SKM-1 treated with dmso at 0.1 percent for 144 hours (cell line): ENCODE results near the gene CILP2.
A peak's percentile ranks its signal among the peaks of the same experiment; 100 is the strongest.

Experiments used
- DNase-seq: peaks from one replicate; lab custom pipeline; 2025; ENCODE audit not compliant: unreplicated experiment; lab: John Stamatoyannopoulos, UW

Gene CILP2

DNA sequence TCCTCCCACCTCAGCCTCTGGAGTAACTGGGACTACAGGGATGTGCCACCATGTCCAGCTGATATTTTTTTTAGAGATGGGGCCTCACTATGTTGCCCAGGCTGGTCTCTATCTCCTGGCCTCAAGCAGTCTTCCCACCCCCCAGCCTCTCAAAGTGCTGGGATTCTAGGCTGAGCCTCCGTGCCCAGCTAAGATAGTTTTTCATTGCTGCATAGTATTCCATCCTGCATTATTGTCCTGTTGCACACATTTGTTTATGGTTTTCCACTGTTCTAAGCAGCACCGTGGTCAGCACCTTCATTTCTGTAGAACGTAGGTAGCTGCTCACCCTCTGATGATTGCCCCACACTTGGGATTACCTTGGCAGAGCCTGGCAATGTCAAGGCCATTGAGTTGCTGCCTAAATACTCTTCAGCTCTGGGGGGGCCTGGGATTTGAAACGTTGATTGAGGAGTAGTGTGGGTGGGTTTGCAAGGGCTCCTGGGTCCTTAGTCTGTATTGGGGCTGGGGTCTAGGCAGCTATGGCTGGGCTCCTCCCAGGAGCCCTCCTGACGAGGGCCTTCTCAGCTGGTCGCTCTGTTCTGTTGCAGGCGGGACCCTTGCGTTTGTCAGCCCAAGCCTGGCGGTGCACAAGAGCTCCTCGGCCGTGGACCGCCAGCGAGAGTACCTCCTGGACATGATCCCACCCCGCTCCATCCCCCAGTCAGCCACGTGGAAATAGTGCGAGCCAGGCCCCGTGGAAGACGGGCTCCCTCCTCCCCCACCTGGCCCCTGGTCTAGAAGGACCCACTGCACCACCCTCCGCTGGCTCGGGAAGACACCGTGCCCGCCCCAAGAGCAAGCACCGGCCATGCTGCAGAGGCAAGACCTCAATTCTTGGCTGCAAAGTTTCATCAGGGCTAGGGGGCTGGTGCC is 33.1 kb upstream of the CILP2 start:
- no peak for DNase-seq

DNA sequence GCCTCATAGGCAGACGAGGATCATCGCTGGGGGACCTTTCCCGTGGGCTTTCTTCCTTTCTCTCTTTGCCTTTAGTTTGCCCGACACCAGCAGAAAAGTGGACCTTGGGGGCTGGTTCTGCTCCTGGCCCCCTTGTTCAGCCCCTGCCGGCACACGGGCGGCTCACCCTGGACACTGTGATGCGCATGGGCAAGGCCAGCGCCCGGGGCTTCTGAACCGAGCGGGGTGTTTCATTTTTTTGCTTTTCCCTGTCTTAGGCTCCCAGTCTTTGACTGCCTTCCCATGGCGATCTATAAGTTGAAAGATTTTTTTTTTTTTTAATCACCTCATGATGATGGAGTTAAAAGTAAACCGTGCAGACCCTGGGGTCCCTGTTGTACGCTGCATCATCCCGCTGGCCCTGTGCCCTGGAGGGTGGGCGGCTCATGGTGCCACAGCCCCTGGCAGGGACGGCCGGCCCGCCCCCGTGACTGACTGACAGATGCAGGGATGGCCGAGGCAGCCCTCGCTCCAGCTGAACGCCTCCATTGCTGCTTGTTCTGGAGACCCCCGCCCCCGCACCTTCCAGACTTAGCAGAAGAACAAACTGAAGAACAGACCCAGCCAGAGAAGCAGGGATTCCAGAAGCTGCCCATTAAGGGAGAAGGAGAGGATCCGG is 32.3 kb upstream of the CILP2 start:
- no peak for DNase-seq

DNA sequence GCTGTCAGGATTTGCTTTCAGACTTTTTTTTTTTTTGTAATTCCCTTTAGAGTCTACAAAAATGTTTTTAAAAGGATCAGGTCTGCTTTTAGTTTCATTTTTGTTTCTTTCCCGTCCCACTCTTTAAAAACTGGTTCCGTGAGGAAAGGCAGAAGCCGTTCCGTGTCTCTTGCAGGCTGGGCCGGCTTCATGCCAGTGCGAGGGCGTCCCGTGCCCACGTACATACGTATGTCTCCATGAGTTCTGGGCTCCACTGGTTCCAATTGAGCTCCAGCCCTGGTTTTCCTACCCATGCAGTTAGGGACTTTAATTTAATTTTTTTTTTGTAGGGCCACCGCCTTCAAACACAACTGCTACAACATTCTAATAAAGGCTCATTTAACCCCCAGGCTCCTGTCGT is 31.5 kb upstream of the CILP2 start:
- DNase-seq, result no peak

DNA sequence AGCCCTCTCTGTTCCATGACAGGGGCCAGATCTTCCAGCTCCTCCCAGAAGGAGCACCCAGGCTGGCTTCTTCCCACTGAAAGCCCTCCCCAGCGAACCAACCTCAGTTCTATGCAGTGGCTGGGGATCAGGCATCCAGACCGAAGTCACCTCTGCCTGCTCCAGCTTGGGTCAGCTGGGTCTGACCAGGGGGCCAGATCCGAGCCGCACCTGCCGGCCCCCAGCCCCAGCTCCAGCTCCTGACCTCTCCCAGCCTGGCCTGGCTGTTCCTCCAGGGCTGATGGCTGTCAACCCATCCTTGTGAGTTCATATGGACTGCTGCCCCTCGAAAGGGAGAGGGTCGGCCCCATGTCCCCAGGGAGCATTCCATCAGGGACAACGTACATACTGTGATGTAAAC is 30.7 kb upstream of the CILP2 start:
- no peak for DNase-seq

DNA sequence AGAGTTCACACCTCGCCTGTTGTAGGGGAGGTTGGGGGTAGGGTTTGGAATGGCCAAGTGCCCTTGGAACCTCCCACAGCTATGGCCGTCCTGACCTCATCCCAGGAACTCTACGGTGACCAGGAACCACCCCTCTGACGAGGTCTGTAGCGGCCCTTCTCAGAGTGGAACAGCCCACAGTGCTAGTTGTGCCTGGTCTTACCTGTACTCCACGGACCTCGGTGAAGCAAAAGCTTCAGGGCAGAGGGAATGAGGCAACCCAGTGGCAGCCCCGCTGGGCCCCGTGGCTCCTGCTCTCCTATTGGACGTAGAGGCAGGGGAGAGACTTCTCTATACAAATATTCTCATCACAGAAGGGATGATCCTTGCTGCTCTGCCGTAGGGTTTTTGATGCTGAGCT is 29.8 kb upstream of the CILP2 start:
- no peak for DNase-seq

DNA sequence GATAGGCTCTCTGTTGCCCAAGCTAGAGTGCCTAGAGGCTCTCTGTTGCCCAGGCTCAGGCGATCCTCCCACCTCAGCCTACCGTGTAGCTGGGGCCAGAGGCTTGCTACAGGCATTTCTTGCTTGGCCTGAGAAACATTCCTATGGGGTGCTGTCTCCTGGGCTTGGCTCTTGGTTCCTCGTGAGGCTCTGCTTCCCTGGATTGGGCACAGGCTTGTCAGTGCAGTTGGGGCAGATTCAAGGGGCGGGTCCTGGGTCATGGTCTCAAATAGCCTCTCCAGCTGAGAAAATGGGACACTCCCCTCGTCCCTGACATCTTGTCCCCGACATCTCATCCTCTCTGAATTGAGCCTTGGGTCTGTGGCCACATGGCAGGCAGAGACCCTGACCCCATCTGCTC is 27.6 kb upstream of the CILP2 start:
- DNase-seq, result no peak

DNA sequence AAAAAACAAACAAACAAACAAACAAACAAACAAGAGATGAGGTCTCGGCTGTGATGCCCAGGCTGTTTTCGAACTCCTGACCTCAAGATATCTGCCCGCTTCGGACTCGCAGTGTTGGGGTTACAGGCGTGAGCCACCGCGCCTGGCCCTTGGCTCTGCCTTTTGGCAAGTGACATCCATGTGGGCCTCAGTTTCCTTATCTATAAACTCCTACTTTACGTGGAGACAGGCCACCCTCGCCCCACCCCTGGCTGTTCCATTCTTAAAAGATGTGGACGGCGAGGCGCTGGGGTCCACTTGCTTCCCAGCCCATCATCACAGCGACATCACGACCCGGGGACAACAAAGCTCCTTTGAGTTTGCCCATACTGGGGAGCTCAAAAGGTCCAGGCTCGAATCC is 24.4 kb upstream of the CILP2 start:
- no peak for DNase-seq

DNA sequence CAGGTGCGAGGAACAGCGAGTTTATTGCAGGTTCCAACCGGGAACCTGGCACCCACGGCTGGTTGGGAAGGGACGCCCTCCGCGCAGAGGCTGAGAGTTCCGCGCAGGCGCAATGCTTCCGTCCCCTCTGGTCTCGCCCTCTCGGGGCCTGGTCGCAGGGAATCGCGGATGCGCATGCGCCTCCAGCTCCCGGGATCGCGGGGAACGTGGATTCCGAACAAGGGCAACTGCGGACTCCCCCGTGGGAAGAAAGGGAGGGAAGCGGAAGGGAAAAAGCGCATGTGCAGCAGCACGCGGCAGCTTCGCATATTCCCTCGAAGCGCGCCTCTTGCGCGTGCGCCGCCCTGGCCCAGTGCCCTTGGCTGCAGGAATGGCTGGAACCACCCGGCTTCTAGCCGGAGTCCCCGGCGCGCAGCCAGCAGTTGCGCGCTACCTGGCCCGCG is 23.8 kb upstream of the CILP2 start:
- no peak for DNase-seq

DNA sequence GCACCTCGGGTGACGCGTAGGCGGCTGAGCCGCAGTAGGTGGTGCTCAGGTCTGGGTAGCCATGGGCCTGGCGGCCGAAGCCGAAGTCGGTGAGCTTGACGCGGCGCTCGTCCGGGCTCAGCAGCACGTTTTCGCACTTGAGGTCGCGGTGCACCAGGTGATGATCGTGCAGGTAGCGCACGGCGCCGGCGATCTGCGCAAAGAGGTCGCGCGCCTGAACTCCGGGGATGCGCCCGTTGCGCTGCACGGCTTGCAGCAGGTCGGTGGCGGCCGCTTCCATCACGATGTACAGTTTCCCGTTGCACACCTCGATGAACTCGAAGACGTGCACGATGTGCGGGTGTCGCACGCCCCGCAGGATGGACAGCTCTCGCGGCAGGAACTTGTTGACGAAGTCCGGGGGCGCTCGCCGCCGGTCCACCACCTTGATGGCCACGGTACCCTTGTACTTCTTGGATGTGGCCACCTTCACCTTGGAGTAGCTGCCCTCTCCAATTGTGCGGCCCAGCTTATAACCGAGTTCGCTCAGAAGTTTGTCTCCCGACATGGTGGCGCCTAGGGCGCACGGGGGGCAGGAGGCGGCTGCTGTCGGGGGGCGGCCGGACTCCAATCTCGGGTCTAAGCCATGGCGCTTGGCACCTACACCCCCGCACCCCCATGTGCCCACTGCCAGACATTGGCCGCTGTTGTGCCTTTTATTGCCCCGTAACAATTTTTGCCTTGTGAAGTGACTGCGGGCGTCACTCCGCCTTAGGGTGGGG is 23.0 kb upstream of the CILP2 start, which contains the start of gene TSSK6:
TSS of gene TSSK6 (minus strand) at position 668 of the 761 bp plus-strand sequence. CDS start at position 547, 121 bp downstream.
- DNase-seq, result no peak

DNA sequence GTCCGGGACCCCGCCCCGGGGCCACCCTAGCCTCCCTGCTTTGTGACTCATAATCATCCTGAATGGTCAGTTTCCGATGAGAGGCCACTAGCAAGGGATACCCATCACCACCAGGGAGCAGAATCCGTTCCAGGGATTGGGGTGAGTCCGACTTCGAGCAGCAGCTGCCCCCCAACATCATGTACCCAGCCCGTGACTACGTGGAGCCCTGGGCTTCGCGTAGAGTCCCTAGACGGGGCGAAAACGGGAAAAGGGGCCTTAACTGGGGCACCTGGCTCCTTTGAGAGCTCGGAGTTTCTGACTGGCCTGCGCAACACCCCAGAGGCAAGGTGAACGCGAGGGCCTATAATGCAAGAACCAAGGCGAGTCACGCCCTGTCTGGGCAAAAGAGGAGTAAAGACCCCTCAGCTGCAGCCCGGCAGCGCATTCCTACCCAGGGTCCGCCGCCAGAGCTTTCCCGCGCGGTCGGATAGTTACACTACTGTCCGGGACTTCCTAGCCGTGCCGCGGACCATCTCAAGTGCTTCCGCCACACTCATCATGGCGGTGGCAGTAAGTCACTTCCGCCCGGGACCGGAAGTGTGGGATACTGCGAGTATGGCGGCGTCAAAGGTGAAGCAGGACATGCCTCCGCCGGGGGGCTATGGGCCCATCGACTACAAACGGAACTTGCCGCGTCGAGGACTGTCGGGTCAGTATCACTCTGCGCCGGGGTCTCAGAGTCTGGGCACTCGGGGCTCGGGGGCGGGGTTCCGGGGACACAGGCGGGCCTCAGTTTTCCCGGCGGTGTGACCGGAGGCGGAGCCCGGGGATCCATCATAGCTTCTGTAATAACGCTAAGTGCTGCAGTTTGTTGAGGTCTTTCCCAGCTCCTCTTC is 22.2 kb upstream of the CILP2 start, which contains the start of gene NDUFA13:
TSS of gene NDUFA13 (plus strand) at position 584 of the 878 bp plus-strand sequence. CDS start at position 598, 14 bp downstream.
- DNase-seq, result peak; percentile 84

DNA sequence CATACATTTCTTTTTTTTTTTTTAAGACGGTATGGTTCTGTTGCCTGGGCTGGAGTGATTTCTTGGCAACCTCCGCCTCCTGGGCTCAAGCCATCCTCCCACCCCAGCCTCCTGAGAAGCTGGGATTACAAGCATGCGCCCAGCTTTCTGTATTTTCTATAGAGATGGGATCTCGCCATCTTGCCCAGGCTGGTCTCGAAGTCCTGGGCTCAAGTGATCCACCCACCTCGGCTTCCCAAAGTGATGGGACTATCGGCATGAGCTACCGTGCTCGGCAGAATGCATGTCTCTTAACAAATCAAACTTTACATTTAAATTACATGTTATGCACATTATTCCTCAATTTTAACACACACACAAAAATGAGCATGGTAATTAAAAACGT is 20.8 kb upstream of the CILP2 start:
- no peak for DNase-seq

DNA sequence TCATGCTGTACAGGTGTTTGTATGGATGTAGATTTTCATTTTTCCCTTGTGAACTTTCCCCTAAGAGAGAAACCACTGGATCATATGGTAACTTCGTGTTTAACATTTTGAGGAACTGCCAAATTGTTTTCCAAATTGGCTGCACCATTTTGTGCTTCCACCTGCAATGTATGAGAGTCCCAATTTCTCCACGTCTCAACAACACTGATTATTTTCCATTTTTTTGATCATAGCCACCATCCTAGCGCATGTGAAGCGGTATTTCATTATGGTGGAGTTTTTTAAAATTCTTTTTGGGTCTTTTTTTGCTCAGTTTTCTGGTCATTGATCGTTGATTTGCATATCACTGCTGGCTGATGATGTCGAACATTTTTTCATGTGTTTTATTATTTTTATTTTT is 17.1 kb upstream of the CILP2 start:
- no peak for DNase-seq

DNA sequence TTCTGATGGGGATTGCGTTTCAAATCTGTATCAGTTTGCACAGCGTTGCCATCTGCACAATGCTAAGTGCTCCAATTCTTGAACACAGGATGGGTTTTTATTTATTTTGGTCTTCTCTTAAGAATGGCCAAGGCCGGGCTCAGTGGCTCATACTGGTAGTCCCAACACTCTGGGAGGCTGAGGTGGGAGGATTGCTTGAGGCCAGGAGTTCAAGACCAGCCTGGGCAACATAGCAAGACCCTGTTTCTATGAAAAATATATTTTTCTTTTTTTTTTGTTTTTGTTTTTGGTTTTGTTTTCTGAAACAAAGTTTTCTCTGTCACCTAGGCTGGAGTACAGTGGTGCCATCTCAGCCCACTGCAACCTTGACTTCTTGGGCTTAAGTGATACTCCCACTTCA is 14.9 kb upstream of the CILP2 start:
- no peak for DNase-seq

DNA sequence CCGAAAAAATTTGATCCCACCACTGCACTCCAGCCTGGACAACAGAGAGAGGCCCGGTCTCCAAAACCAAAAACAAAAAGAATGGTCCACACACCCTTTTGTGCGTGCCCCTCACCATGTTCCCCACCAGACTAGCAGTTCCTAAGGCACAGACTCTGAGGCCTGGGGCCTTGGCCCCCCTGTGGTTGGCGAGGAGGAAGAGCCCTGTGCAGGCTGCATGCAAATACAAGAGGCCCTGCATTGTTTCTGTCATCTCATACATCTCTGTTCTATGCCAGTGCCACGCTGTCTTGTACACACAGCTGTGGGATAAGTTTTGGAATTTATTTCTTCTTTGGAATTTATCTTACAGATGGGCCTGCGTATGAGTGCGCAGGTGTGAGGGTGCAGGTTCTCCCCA is 14.0 kb upstream of the CILP2 start:
- DNase-seq, result no peak

DNA sequence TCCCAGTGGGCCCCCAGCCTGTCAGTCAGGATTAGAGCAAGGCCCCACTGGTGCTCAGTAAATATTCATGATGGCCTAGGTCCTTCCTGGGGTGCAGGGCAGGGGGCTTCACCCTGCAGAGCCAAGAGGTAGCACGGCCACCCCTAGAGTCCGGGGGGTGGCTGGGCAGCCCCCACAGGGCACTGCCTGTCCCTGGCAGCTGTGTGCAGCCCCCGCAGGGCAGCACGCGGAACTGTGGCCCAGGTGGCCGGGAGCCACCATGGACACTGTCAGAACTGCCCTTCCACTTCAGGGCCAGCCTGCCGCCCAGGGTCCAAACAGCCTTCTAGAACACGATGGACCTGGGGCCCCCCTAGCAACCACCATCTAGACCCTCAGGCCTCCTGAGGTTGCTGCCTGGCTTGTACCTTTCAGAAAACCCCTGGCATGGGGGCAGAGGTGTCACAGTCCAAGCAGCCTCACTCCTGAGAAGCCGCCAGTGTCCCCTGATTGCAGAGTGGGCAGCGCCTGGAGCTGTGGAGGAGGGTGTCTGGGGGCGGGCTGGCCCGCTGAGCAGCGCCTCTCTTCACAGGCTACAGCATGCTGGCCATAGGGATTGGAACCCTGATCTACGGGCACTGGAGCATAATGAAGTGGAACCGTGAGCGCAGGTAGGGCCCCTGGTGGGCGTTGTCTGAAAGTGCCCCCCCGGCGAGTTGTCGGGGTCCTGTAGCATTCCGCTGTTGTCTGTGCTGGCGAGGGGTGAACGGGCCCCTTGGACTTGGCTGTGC is 12.3 kb upstream of the CILP2 start:
- no peak for DNase-seq

DNA sequence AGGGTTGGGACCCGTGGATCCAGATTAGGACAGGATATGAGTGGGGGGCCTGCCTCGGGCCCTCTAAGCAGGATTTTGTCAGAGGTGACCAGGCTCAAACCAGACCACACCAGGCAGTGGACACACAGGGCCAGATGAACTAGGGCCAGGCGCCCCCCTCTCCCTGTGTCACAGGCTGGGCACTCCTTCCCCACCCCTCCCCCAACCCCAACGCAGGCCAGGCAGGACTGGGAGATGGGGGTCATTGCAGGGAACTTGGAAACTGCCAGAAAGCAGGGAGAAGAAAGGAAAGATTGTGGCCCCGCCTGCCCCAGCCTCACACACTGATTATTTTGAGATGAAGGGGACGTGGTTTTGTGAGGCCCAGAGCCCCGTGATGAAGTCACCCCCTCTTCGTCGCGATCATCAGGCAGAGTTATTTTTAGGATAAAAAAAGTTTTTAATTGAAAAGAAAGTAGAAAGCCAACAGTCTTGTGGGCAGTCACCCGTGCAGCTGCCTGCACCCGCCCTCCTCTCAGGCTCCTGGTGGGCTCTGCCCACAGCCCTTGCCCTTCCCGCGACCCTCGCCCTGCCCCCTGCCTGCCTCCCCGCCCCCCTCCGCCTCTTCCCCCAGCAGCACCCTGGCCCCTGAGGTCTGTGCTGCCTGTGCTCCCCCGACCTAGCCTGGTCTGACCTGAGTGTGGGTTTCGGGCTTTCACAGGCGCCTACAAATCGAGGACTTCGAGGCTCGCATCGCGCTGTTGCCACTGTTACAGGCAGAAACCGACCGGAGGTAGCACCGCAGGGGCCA is 11.3 kb upstream of the CILP2 start:
- DNase-seq, result no peak

DNA sequence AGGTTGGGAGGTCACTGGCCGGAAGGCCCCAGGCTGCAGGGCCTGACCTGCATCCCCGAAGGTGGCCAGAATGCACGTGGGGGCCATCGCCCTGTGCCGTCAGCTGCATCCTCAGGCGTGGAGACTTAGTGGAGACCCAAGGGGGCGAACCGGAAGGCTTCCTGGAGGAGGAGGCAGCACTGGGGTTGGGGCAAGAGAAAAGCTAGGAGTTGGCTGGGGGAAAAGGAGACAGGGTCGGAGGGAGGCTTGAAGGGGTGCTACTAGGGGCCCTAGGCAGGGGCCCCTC is 10.8 kb upstream of the CILP2 start:
- DNase-seq, result no peak

DNA sequence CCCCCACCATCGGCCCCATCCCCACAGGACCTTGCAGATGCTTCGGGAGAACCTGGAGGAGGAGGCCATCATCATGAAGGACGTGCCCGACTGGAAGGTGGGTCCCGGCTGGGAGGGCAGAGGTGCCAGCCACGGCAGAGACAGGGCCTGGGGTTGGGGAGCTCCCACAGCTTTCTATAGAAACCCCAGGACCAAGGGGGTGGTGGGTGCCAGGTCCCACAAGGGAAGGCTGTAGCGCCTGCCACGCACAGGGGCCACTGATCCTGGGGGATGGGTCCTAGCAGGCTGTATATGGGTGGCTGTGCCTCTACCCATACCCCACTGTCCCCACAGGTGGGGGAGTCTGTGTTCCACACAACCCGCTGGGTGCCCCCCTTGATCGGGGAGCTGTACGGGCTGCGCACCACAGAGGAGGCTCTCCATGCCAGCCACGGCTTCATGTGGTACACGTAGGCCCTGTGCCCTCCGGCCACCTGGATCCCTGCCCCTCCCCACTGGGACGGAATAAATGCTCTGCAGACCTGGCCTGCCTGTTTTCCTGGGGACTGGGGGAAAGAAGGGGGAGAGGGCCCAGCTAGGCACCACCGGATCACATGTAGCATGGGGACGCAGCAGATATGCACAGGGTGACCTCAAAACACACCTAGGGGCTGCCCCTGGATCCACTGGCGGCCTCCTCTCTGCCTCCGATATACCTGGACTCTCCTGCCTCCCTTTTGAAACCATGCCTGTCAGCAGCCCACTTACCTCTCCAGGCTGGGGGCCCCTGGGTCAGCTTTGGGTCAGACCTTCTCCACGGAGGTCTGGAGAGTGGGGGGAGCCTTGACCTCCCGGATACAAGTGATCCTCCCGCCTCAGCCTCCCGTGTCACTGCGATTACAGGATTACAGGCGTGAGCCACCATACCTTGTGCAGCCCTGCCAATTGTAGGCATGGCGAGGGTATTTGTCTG is 10.1 kb upstream of the CILP2 start:
- DNase-seq, result no peak
